H9 (cell line): ENCODE results near the gene KRTAP12-2. TPM values are rescaled to one million over a fixed set of nuclear protein-coding genes. Genes with fewer than 3 reads are reported as not detected.
"Not testable (repeated sequence)": the region's sequence is repeated elsewhere in the genome, so short reads cannot be mapped to it uniquely, and the experiment has no call there.

ENCODE experiments used
- DNase-seq: peaks from one replicate; pipeline ENCODE4 v3.0.0-alpha.2; 2017
- H2AFZ ChIP-seq: one replicate; pipeline ENCODE4 v1.6.1; 2013; ENCODE audit warnings: mild to moderate bottlenecking, low read length, control low read depth, moderate library complexity
- H2AK5ac ChIP-seq: 2 replicates; pipeline ENCODE4 v1.6.1; 2013; ENCODE audit warnings: low read length, control low read depth, mixed read lengths; ENCODE audit not compliant: insufficient read length
- H2BK120ac ChIP-seq: one replicate; pipeline ENCODE4 v1.6.1; 2013; ENCODE audit warnings: low read depth, mild to moderate bottlenecking, low read length, control low read depth, inconsistent platforms; ENCODE audit not compliant: poor library complexity, severe bottlenecking
- H2BK12ac ChIP-seq: 2 replicates; pipeline ENCODE4 v1.6.1; 2013; ENCODE audit warnings: low read length, control low read depth, mixed read lengths, low read depth; ENCODE audit not compliant: insufficient read length
- H2BK15ac ChIP-seq: 2 replicates; pipeline ENCODE4 v1.6.1; 2013; ENCODE audit warnings: low read depth, low read length, control low read depth
- H2BK20ac ChIP-seq: one replicate; pipeline ENCODE4 v1.6.1; 2013; ENCODE audit warnings: low read depth, mild to moderate bottlenecking, low read length, control low read depth, inconsistent platforms; ENCODE audit not compliant: poor library complexity, severe bottlenecking
- H2BK5ac ChIP-seq: 2 replicates; pipeline ENCODE4 v1.6.1; 2013; ENCODE audit warnings: low read length, control low read depth, mixed read lengths; ENCODE audit not compliant: insufficient read length
- H3K14ac ChIP-seq: 2 replicates; pipeline ENCODE4 v1.6.1; 2013; ENCODE audit warnings: low read length, control low read depth; ENCODE audit not compliant: insufficient read depth
- H3K18ac ChIP-seq: 2 replicates; pipeline ENCODE4 v1.6.1; 2013; ENCODE audit warnings: low read depth, mild to moderate bottlenecking, mixed read lengths, low read length, control low read depth; ENCODE audit not compliant: insufficient read length
- H3K23ac ChIP-seq: 2 replicates; pipeline ENCODE4 v1.6.1; 2013; ENCODE audit warnings: low read length, control low read depth, mixed read lengths, low read depth; ENCODE audit not compliant: insufficient read length
- H3K23me2 ChIP-seq: 2 replicates; pipeline ENCODE4 v1.6.1; 2013; ENCODE audit warnings: low read depth, mild to moderate bottlenecking, mixed read lengths, low read length, control low read depth; ENCODE audit not compliant: insufficient read length, poor library complexity, severe bottlenecking
- H3K27ac ChIP-seq: 2 replicates; pipeline ENCODE4 v1.5.1; 2013; ENCODE audit warnings: low read length, control low read depth, mixed read lengths, low read depth; ENCODE audit not compliant: insufficient read length
- H3K27me3 ChIP-seq: 2 replicates; pipeline ENCODE4 v1.6.1; 2013; ENCODE audit warnings: low read length, control low read depth, inconsistent platforms; ENCODE audit not compliant: insufficient read depth
- H3K4ac ChIP-seq: 2 replicates; pipeline ENCODE4 v1.6.1; 2013; ENCODE audit warnings: low read depth, mild to moderate bottlenecking, control low read depth, inconsistent platforms, low read length, moderate library complexity
- H3K4me1 ChIP-seq: 2 replicates; pipeline ENCODE4 v1.6.1; 2013; ENCODE audit warnings: low read length, control low read depth, inconsistent platforms; ENCODE audit not compliant: insufficient read depth
- H3K4me2 ChIP-seq: 2 replicates; pipeline ENCODE4 v1.6.1; 2013; ENCODE audit warnings: low read length, control low read depth, mixed read lengths; ENCODE audit not compliant: insufficient read length, insufficient read depth
- H3K56ac ChIP-seq: 2 replicates; pipeline ENCODE4 v1.6.1; 2013; ENCODE audit warnings: low read depth, mild to moderate bottlenecking, mixed read lengths, low read length, control low read depth; ENCODE audit not compliant: insufficient read length
- H3K79me1 ChIP-seq: 2 replicates; pipeline ENCODE4 v1.6.1; 2013; ENCODE audit warnings: low read depth, mild to moderate bottlenecking, moderate library complexity, low read length, control low read depth, inconsistent platforms; ENCODE audit not compliant: insufficient read depth, poor library complexity, severe bottlenecking
- H3K79me2 ChIP-seq: 2 replicates; pipeline ENCODE4 v1.6.1; 2013; ENCODE audit warnings: low read length, control low read depth, inconsistent platforms; ENCODE audit not compliant: insufficient read depth
- H3K9ac ChIP-seq: 2 replicates; pipeline ENCODE4 v1.6.1; 2013; ENCODE audit warnings: low read length, control low read depth, mixed read lengths; ENCODE audit not compliant: insufficient read length; ENCODE audit errors: extremely low read depth
- H3K9me3 ChIP-seq: one replicate; pipeline ENCODE4 v1.6.1; 2013; ENCODE audit warnings: low read depth, low read length, inconsistent platforms; ENCODE audit not compliant: control insufficient read depth
- H3T11ph ChIP-seq: one replicate; pipeline ENCODE4 v1.6.1; 2013; ENCODE audit warnings: mild to moderate bottlenecking, low read length, control low read depth, inconsistent platforms
- H4K20me1 ChIP-seq: one replicate; pipeline ENCODE4 v1.6.1; 2013; ENCODE audit not compliant: control insufficient read depth, insufficient read length, insufficient read depth
- H4K5ac ChIP-seq: 2 replicates; pipeline ENCODE4 v1.6.1; 2013; ENCODE audit warnings: low read depth, mild to moderate bottlenecking, mixed read lengths, low read length, control low read depth; ENCODE audit not compliant: insufficient read length
- H4K8ac ChIP-seq: replicated peaks from 2 replicates; pipeline ENCODE4 v1.6.1; 2013; ENCODE audit warnings: low read length, control low read depth, mixed read lengths, low read depth; ENCODE audit not compliant: insufficient read length
- H4K91ac ChIP-seq: 2 replicates; pipeline ENCODE4 v1.6.1; 2013; ENCODE audit warnings: low read depth, mild to moderate bottlenecking, moderate library complexity, mixed read lengths, low read length, control low read depth; ENCODE audit not compliant: insufficient read length
- H3K27ac Mint-ChIP-seq, 3 experiments: 2 replicates in 2 of 3; 3 replicates in 1 of 3; pipeline ENCODE4 v1.8.0; 2020 to 2021; ENCODE audit warnings: mixed read lengths in 3 of 3, mild to moderate bottlenecking in 1 of 3, moderate library complexity in 1 of 3
- H3K27me3 Mint-ChIP-seq: 2 replicates; pipeline ENCODE4 v1.8.0; 2021; ENCODE audit warnings: low read depth, mild to moderate bottlenecking, moderate library complexity, mixed read lengths
- H3K36me3 Mint-ChIP-seq, 3 experiments: 2 replicates in 2 of 3; 3 replicates in 1 of 3; pipeline ENCODE4 v1.8.0; 2020 to 2021; ENCODE audit warnings: low read depth in 3 of 3, mixed read lengths in 3 of 3; ENCODE audit not compliant: insufficient read depth in 1 of 3
- H3K4me1 Mint-ChIP-seq, 2 experiments: 2 replicates each; pipeline ENCODE4 v1.8.0; 2020; ENCODE audit warnings: mixed read lengths in 2 of 2
- H3K4me3 Mint-ChIP-seq, 2 experiments: 2 replicates in 1 of 2; 3 replicates in 1 of 2; pipeline ENCODE4 v1.8.0; 2020 to 2021; ENCODE audit warnings: mild to moderate bottlenecking in 2 of 2, mixed read lengths in 2 of 2, moderate library complexity in 1 of 2
- H3K9me3 Mint-ChIP-seq, 2 experiments: 2 replicates in 1 of 2; 3 replicates in 1 of 2; pipeline ENCODE4 v1.8.0; 2020; ENCODE audit warnings: mild to moderate bottlenecking in 2 of 2, mixed read lengths in 2 of 2, moderate library complexity in 1 of 2
- CTCF ChIP-seq: fragments of 200-600 bp; sonication (generic); conservative IDR thresholded peaks from 3 replicates; pipeline ENCODE4 v1.8.0; 2021; ENCODE audit warnings: antibody characterized with exemption, mild to moderate bottlenecking
- WGBS: extraction: QIAGEN DNeasy Blood & Tissue Kit; methylation state at CpG from one replicate; pipeline ENCODE4 v1.1.7; 2013; ENCODE audit warnings: missing lambda C conversion rate, low lambda C conversion rate, mixed read lengths; ENCODE audit not compliant: insufficient read length; ENCODE audit errors: extremely low coverage; 5-methylcytosine and 5-hydroxymethylcytosine counted together
- total RNA-seq: library from RNA; stranded (reverse); gene quantifications from 2 replicates; pipeline ENCODE4 v1.2.1, GENCODE V29; 2021

KRTAP12-2 gene
- total RNA-seq, 1 experiment from 2014 or later = not detected

GRCh38 chr21:44691686-44692085 is 25.0 kb upstream of the KRTAP12-2 start:
- Histone ChIP-seq H3K4me1 (peaks cover 2% of the 10 kb centered on the region; the same call in 1 of the 2 replicates), H3T11ph (no peak overlapping the region), H2BK120ac (no peak overlapping the region), H2BK12ac (no peak overlapping the region), H3K27me3 (no peaks in the 10 kb centered on the region; the same call in 1 of the 2 replicates), H2BK15ac (no peak overlapping the region), H3K79me2 (no peaks in the 10 kb centered on the region), H4K20me1 (no peaks in the 10 kb centered on the region), H4K5ac (no peak overlapping the region), H3K56ac (no peak overlapping the region), H2BK20ac (no peak overlapping the region), H4K8ac (no peak overlapping the region), H3K23ac (no peak overlapping the region), H2AFZ (no peak overlapping the region), H3K9ac (no peak overlapping the region), H3K9me3 (no peaks in the 10 kb centered on the region), H3K23me2 (no peaks in the 10 kb centered on the region), H3K79me1 (no peaks in the 10 kb centered on the region), H3K14ac (no peak overlapping the region), H2AK5ac (no peak overlapping the region), H4K91ac (no peak overlapping the region), H2BK5ac (no peak overlapping the region), H3K27ac (no peak overlapping the region), H3K18ac (no peak overlapping the region), H3K4ac (no peak overlapping the region), H3K4me2 (no peak overlapping the region)
- Mint-ChIP-seq H3K27ac (no peak overlapping the region), H3K4me3 (no peak overlapping the region), H3K4me1 (peaks cover 38% of the 10 kb centered on the region in 2 experiments), H3K27me3 (peaks cover 7% of the 10 kb centered on the region), H3K36me3 (peaks cover 7 to 19% (median 7%) of the 10 kb centered on the region in 3 experiments; a peak in 6 of 7 replicates), H3K9me3 (peaks cover 17 to 18% of the 10 kb centered on the region in 2 experiments)
- DNase-seq = no peak
- no peak for TF ChIP-seq CTCF
- WGBS = no CpG with 5 or more reads among the region's 2 CpGs

- not testable (repeated sequence) for H3K4me2 ChIP-seq, H2BK15ac ChIP-seq, H4K20me1 ChIP-seq, H3K23ac ChIP-seq, H4K91ac ChIP-seq, DNase-seq, H2AFZ ChIP-seq, H3K4me1 ChIP-seq, H2AK5ac ChIP-seq, H3T11ph ChIP-seq, H2BK12ac ChIP-seq, H2BK5ac ChIP-seq, H3K27me3 ChIP-seq, H3K56ac ChIP-seq, H3K18ac ChIP-seq, H3K23me2 ChIP-seq, H2BK120ac ChIP-seq, H3K79me2 ChIP-seq, H4K8ac ChIP-seq, H3K4me3 Mint-ChIP-seq, H3K9ac ChIP-seq, H4K5ac ChIP-seq, H3K9me3 ChIP-seq, H3K14ac ChIP-seq, H3K4ac ChIP-seq, H2BK20ac ChIP-seq, H3K79me1 ChIP-seq, H3K27ac ChIP-seq, H3K27ac Mint-ChIP-seq
- Mint-ChIP-seq H3K27me3 (peaks cover 11% of the 10 kb centered on the region), H3K4me1 (peaks cover 28 to 29% of the 10 kb centered on the region in 2 experiments), H3K36me3 (peaks cover 7 to 19% (median 7%) of the 10 kb centered on the region in 3 experiments; a peak in 6 of 7 replicates), H3K9me3 (peaks cover 17 to 18% of the 10 kb centered on the region in 2 experiments)
- WGBS = no CpG with 5 or more reads among the region's 3 CpGs
Measured at GRCh38 chr21:44689740-44690139, 23.0 kb upstream of the KRTAP12-2 start.
